PFSK-1 (cell line): Measurements from ENCODE around the gene MGAT4A.

Experiments
- FOXP2 ChIP-seq: optimal IDR thresholded peaks from 2 replicates; pipeline ENCODE3; 2011; ENCODE audit warnings: borderline replicate concordance, control low read depth, inconsistent platforms; ENCODE audit not compliant: insufficient read depth; ENCODE audit errors: extremely low read length, extremely low read depth
- POLR2AphosphoS5 ChIP-seq: IDR thresholded peaks from 2 replicates; pipeline ENCODE4 v1.6.1; 2012; ENCODE audit warnings: low read depth, mild to moderate bottlenecking, control low read depth, low read length, moderate library complexity
- REST ChIP-seq, 2 experiments: IDR thresholded peaks; 2 replicates each; pipeline versions ENCODE4 v1.6.1 to v1.8.0; 2011 to 2012; ENCODE audit warnings: low read depth in 2 of 2, low read length in 2 of 2, control low read depth in 1 of 2, inconsistent platforms in 1 of 2, mild to moderate bottlenecking in 1 of 2, moderate library complexity in 1 of 2; ENCODE audit not compliant: insufficient read depth in 1 of 2
- SIN3A ChIP-seq: IDR thresholded peaks from 2 replicates; pipeline ENCODE4 v1.6.1; 2012; ENCODE audit warnings: mild to moderate bottlenecking, low read length, moderate library complexity, borderline replicate concordance; ENCODE audit not compliant: insufficient read depth
- TAF1 ChIP-seq: IDR thresholded peaks from 2 replicates; pipeline ENCODE4 v1.6.1; 2012; ENCODE audit warnings: low read length, control low read depth, borderline replicate concordance; ENCODE audit not compliant: insufficient read depth

Gene MGAT4A

DNA sequence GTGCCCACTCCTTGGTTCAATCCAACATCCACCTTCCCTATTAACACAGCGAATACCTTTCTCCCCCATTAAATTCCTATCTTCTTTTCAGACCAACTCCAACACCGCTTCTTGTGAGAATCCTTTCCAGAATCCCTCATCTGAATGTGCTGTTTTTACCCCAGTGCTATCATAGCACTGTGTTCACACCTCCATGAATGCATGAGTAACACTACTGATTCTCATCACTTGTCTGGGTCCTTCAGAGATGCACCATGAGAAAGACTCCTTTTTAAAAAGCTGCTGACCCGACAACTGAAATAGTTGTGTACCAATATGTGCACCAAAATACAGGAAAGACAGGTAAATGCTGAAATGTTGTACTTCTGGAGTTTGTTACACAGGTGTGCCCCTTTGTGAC, 18.8 kb downstream of the MGAT4A start:
- TF ChIP-seq REST (IDR thresholded peaks at IDR 0.05; ENCODE audit: insufficient read depth in 1 of 2, low read depth in 2 of 2, low read length in 2 of 2): no peak

- TF ChIP-seq TAF1: no peak
- no peak for TF ChIP-seq FOXP2
- TF ChIP-seq POLR2AphosphoS5: no peak
- no peak for TF ChIP-seq SIN3A
- no peak for TF ChIP-seq REST (IDR thresholded peaks at IDR 0.05; ENCODE audit: insufficient read depth in 1 of 2, low read depth in 2 of 2, low read length in 2 of 2)
These were observed 19.4 kb downstream of the MGAT4A start for GRCh38 chr2:98711506-98711905.

DNA sequence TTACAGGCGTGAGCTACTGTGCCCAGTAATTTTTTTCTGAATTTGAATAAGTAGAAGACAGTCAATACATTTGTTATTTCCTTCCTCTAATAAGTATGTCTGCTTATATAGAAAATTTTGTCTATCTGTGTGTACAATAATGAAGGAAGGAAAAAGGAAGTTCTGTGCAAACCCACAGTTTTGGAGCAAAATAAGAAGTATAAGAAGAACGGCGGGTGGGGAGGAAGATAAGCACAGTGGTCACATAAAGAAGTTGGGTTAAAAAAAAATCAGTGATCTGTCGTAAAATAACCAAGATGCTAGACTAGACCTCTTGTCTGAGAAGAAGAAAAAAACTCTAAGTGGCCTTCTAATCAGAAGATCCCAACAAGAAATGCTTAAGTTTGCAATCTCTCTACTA, 20.2 kb downstream of the MGAT4A start:
- TF ChIP-seq POLR2AphosphoS5: no peak
- no peak for TF ChIP-seq REST (IDR thresholded peaks at IDR 0.05; ENCODE audit: insufficient read depth in 1 of 2, low read depth in 2 of 2, low read length in 2 of 2)

GRCh38 chr2:98709535-98709934, 21.4 kb downstream of the MGAT4A start:
- TF ChIP-seq TAF1 (no peak), REST (IDR thresholded peaks at IDR 0.05; ENCODE audit: insufficient read depth in 1 of 2, low read depth in 2 of 2, low read length in 2 of 2) (no peak), FOXP2 (no peak), SIN3A (no peak), POLR2AphosphoS5 (no peak)

- TF ChIP-seq FOXP2 (no peak), POLR2AphosphoS5 (no peak), SIN3A (no peak), TAF1 (no peak), REST (IDR thresholded peaks at IDR 0.05; ENCODE audit: insufficient read depth in 1 of 2, low read depth in 2 of 2, low read length in 2 of 2) (no peak)
These were observed 22.3 kb downstream of the MGAT4A start for GRCh38 chr2:98708396-98709186.
